Measurements from ENCODE around the gene MAP4K5. TPM values are rescaled to one million over a fixed set of nuclear protein-coding genes. Genes with fewer than 3 reads are reported as not detected.

Gene MAP4K5
- 33.1 TPM for total RNA-seq (2021; ENCODE audit: unreplicated experiment)
- polyA plus RNA-seq (2012; ENCODE audit: insufficient read length), result 14.8 TPM
- Bru-seq, nascent RNA, result percentile 84 among the genes with signal in this experiment
- BruChase-seq, experiment 1, labeled RNA remaining after a 2-hour chase, result percentile 75 among the genes with signal in this experiment
- percentile 74 among the genes with signal in this experiment for BruChase-seq, experiment 2, labeled RNA remaining after a 6-hour chase
- long read RNA-seq, partial matches to known transcripts, result 9 of 48 reads
- long read RNA-seq, other reads (novel, unspliced or antisense), result 39 of 48 reads

GRCh38 chr14:50532502-50533240 lies at the start of gene MAP4K5:
Gene MAP4K5, minus strand, starts transcription at chr14:50532569. Its CDS starts 520 bp downstream, at chr14:50532049.
- BruUV-seq (replicated peaks), result no TSS peak
- peaks cover 8% of the 10 kb centered on the region; the same call in 1 of the 2 replicates for H3K4me1 ChIP-seq (ENCODE audit: control insufficient read depth, insufficient read depth, low read length)
- DNase-seq (ENCODE audit: low read depth, low spot score) (no peak), ATAC-seq (peak; percentile 99)
- ChIA-PET POLR2A (interaction anchor here (0.6 kb wide), 1 partner anchor 1117 kb away, joined by 5 read pairs; no protein-coding TSS in a partner anchor), CTCF (interaction anchor here (0.7 kb wide), 2 partner anchors 57 to 212 kb away, joined by 3 read pairs; no protein-coding TSS in a partner anchor)
- no peaks in the 10 kb centered on the region for H3K27me3 ChIP-seq (ENCODE audit: control insufficient read depth, insufficient read depth, low read length)
- H3K27ac ChIP-seq (ENCODE audit: low read length), result peak within 1 kb of the TSS; percentile 79
- TF ChIP-seq TCF7L2 (IDR thresholded peaks at IDR 0.05; ENCODE audit: low read depth, low read length) (no peak), POLR2AphosphoS5 (IDR thresholded peaks at IDR 0.05; ENCODE audit: low read depth, low read length) (peak; percentile 38; the same call in 1 of the 2 replicates), REST (IDR thresholded peaks at IDR 0.05; ENCODE audit: insufficient read depth in 1 of 2, low read depth in 2 of 2, low read length in 1 of 2) (peak in 1 of 2 experiments; percentile 40; a peak in 1 of 4 replicates), CTCF (IDR thresholded peaks at IDR 0.05) (peak; percentile 95), SIN3A (IDR thresholded peaks at IDR 0.05; ENCODE audit: borderline replicate concordance, insufficient read depth, low read depth, low read length) (0 out of 2 replicates have a peak, but pooled peaks have one; percentile 65)
- no peaks in the 10 kb centered on the region for H3K9me3 ChIP-seq (ENCODE audit: control insufficient read depth, insufficient read depth, low read depth, low read length)
- H3K36me3 ChIP-seq (ENCODE audit: control insufficient read depth, insufficient read depth, low read length), result no peaks in the 10 kb centered on the region
- intact Hi-C loops (cut with micrococcal nuclease; ENCODE audit: unreplicated experiment), result loop anchor here (2.0 to 5.0 kb wide), 2 partner anchors 135 to 212 kb away; partner anchors contain the start of gene CDKL1
- peak within 1 kb of the TSS; percentile 68 to 75 for H3K4me3 ChIP-seq (ENCODE audit: low read depth in 2 of 2, low read length in 2 of 2)
- in situ Hi-C loops (cut with HindIII; ENCODE audit: low pct_unique_long_range_greater_than_20kb, low sequenced_read_pairs), result no loop called here

GRCh38 chr14:50578433-50578832 lies 46.1 kb upstream of the MAP4K5 start:
- no peaks in the 10 kb centered on the region; the same call in 1 of the 2 replicates for H3K27me3 ChIP-seq (ENCODE audit: control insufficient read depth, insufficient read depth, low read length)
- DNase-seq (ENCODE audit: low read depth, low spot score), result no peak
- no peak overlapping the region for H3K4me3 ChIP-seq (ENCODE audit: low read depth in 2 of 2, low read length in 2 of 2)
- H3K36me3 ChIP-seq (ENCODE audit: control insufficient read depth, insufficient read depth, low read length), result no peaks in the 10 kb centered on the region
- in situ Hi-C loops (cut with HindIII; ENCODE audit: low pct_unique_long_range_greater_than_20kb, low sequenced_read_pairs), result no loop called here
- H3K9me3 ChIP-seq (ENCODE audit: control insufficient read depth, insufficient read depth, low read depth, low read length), result no peaks in the 10 kb centered on the region
- no peak overlapping the region for H3K27ac ChIP-seq (ENCODE audit: low read length)
- CTCF ChIA-PET, result no interaction called here
- POLR2A ChIA-PET, result no interaction called here
- no TSS peak for BruUV-seq (replicated peaks)
- no peak for ATAC-seq
- H3K4me1 ChIP-seq (ENCODE audit: control insufficient read depth, insufficient read depth, low read length), result no peaks in the 10 kb centered on the region; the same call in 1 of the 2 replicates
- TF ChIP-seq TCF7L2 (IDR thresholded peaks at IDR 0.05; ENCODE audit: low read depth, low read length), result no peak
- no peak for TF ChIP-seq POLR2AphosphoS5 (IDR thresholded peaks at IDR 0.05; ENCODE audit: low read depth, low read length)
- TF ChIP-seq SIN3A (IDR thresholded peaks at IDR 0.05; ENCODE audit: borderline replicate concordance, insufficient read depth, low read depth, low read length), result no peak
- TF ChIP-seq REST (IDR thresholded peaks at IDR 0.05; ENCODE audit: insufficient read depth in 1 of 2, low read depth in 2 of 2, low read length in 1 of 2), result no peak
- no peak for TF ChIP-seq CTCF (IDR thresholded peaks at IDR 0.05)
- intact Hi-C loops (cut with micrococcal nuclease; ENCODE audit: unreplicated experiment), result no loop called here

All from Panc1 (cell line).